Small intestine (tissue), 7 donors: ENCODE data around the gene EFHD2. TPM values are rescaled to one million over a fixed set of nuclear protein-coding genes. Genes with fewer than 3 reads are reported as not detected.

Experiments used
- DNase-seq, 2 donors: peaks; one replicate each; pipeline versions ENCODE4 v3.0.0 to v3.0.0-alpha.2; 2013
- FAIRE-seq: peaks from 2 replicates; lab custom pipeline; 2012; peaks lifted over from hg19 to GRCh38; lab: Jason Lieb, UNC
- H3K27ac ChIP-seq, 3 donors: one replicate each; pipeline ENCODE4 v1.5.1; 2013; ENCODE audit warnings: low read length in 2 of 3, mild to moderate bottlenecking in 2 of 3, control low read depth in 1 of 3, inconsistent platforms in 1 of 3, low read depth in 1 of 3, moderate library complexity in 1 of 3
- H3K27me3 ChIP-seq, 3 donors: one replicate each; pipeline ENCODE4 v1.6.1; 2013; ENCODE audit warnings: low read length in 3 of 3, inconsistent platforms in 1 of 3; ENCODE audit not compliant: control insufficient read depth in 3 of 3, insufficient read depth in 3 of 3
- H3K36me3 ChIP-seq, 3 donors: one replicate each; pipeline ENCODE4 v1.6.1; 2013; ENCODE audit warnings: low read length in 3 of 3, inconsistent platforms in 1 of 3, low read depth in 1 of 3, mild to moderate bottlenecking in 1 of 3, moderate library complexity in 1 of 3; ENCODE audit not compliant: control insufficient read depth in 3 of 3, insufficient read depth in 2 of 3
- H3K4me1 ChIP-seq, 3 donors: one replicate each; pipeline ENCODE4 v1.6.1; 2013; ENCODE audit warnings: low read length in 2 of 3, inconsistent platforms in 1 of 3, low read depth in 1 of 3, mild to moderate bottlenecking in 1 of 3, moderate library complexity in 1 of 3; ENCODE audit not compliant: control insufficient read depth in 3 of 3, insufficient read depth in 2 of 3
- H3K4me3 ChIP-seq, 3 donors: one replicate each; pipeline ENCODE4 v1.5.1; 2013; ENCODE audit warnings: low read length in 3 of 3, control low read depth in 1 of 3, inconsistent platforms in 1 of 3, low read depth in 1 of 3, mild to moderate bottlenecking in 1 of 3, moderate library complexity in 1 of 3
- H3K9me3 ChIP-seq, 2 donors: one replicate each; pipeline ENCODE4 v1.6.1; 2013; ENCODE audit warnings: low read depth in 1 of 2, low read length in 1 of 2; ENCODE audit not compliant: control insufficient read depth in 2 of 2, insufficient read depth in 1 of 2
- WGBS, 3 donors: extraction: QIAGEN DNeasy Blood & Tissue Kit; methylation state at CpG; one replicate each; pipeline ENCODE4 v1.1.7; 2013; 5-methylcytosine and 5-hydroxymethylcytosine counted together
- polyA plus RNA-seq, 4 donors: library from polyadenylated mRNA; stranded (reverse) in 3 of 4; unstranded in 1 of 4; fragments of 200-250 nt in 3 of 4; fragments of 120-200 nt in 1 of 4; gene quantifications; one replicate each; pipeline versions ENCODE4 v1.2.1 to v1.2.3, GENCODE V29; 2013
- donor health status: healthy with polysubstance abuse.
- donor health status: control.
- donor health status: control.
- donor health status: Bipolar disorder and iron deficiency.
- donor health status: healthy.

Gene EFHD2
- polyA plus RNA-seq, 4 donors: 61.1 to 149 (median 148) TPM

GRCh38 chr1:15435239-15436077, 25.8 kb downstream of the EFHD2 start:
- Histone ChIP-seq H3K4me1 (peaks cover 0 to 22% (median 2%) of the 10 kb centered on the region in 3 donors), H3K4me3 (no peak overlapping the region), H3K27me3 (no peaks in the 10 kb centered on the region), H3K27ac (no peak overlapping the region), H3K36me3 (peaks cover 0 to 17% (median 0%) of the 10 kb centered on the region in 3 donors), H3K9me3 (no peaks in the 10 kb centered on the region)
- 94 to 95% (median 94%) methylated on average over 17 of the region's 17 CpGs for WGBS, 3 donors
- no peak for FAIRE-seq
- no peak for DNase-seq

GRCh38 chr1:15436881-15437442, 27.3 kb downstream of the EFHD2 start:
- H3K4me3 ChIP-seq: no peak overlapping the region
- no peak overlapping the region for H3K27ac ChIP-seq
- 92 to 100% (median 93%) methylated on average over 6 of the region's 6 CpGs for WGBS, 3 donors
- DNase-seq (no peak), FAIRE-seq (no peak)
- H3K36me3 ChIP-seq: peaks cover 0 to 3% (median 0%) of the 10 kb centered on the region in 3 donors
- H3K27me3 ChIP-seq: no peaks in the 10 kb centered on the region
- no peaks in the 10 kb centered on the region for H3K9me3 ChIP-seq
- peaks cover 0 to 15% (median 2%) of the 10 kb centered on the region in 3 donors for H3K4me1 ChIP-seq

GRCh38 chr1:15439325-15439724, 29.6 kb downstream of the EFHD2 start:
- Histone ChIP-seq H3K27me3 (no peaks in the 10 kb centered on the region), H3K36me3 (no peaks in the 10 kb centered on the region), H3K4me3 (no peak overlapping the region), H3K27ac (no peak overlapping the region), H3K4me1 (no peaks in the 10 kb centered on the region), H3K9me3 (no peaks in the 10 kb centered on the region)
- FAIRE-seq (no peak), DNase-seq (no peak)
- 85 to 98% (median 96%) methylated on average over 14 of the region's 14 CpGs for WGBS, 3 donors

- Histone ChIP-seq H3K9me3 (no peaks in the 10 kb centered on the region), H3K27ac (no peak overlapping the region), H3K4me3 (no peak overlapping the region), H3K27me3 (no peaks in the 10 kb centered on the region), H3K36me3 (no peaks in the 10 kb centered on the region), H3K4me1 (no peaks in the 10 kb centered on the region)
- DNase-seq: no peak
- FAIRE-seq: no peak
- WGBS, 3 donors: 83 to 95% (median 90%) methylated on average over 13 of the region's 13 CpGs
Measured at GRCh38 chr1:15440357-15440756, 30.7 kb downstream of the EFHD2 start.

GRCh38 chr1:15441247-15441646, 31.6 kb downstream of the EFHD2 start:
- no peaks in the 10 kb centered on the region for H3K4me1 ChIP-seq
- FAIRE-seq (no peak), DNase-seq (no peak)
- H3K27ac ChIP-seq: no peak overlapping the region
- 86 to 93% (median 90%) methylated on average over 6 of the region's 6 CpGs for WGBS, 3 donors
- no peaks in the 10 kb centered on the region for H3K9me3 ChIP-seq
- H3K36me3 ChIP-seq: no peaks in the 10 kb centered on the region
- H3K4me3 ChIP-seq: no peak overlapping the region
- no peaks in the 10 kb centered on the region for H3K27me3 ChIP-seq

GRCh38 chr1:15442119-15442518, 32.4 kb downstream of the EFHD2 start:
- FAIRE-seq (no peak), DNase-seq (no peak)
- H3K27me3 ChIP-seq: no peaks in the 10 kb centered on the region
- WGBS, 3 donors: 86 to 96% (median 92%) methylated on average over 8 of the region's 8 CpGs
- no peaks in the 10 kb centered on the region for H3K36me3 ChIP-seq
- no peaks in the 10 kb centered on the region for H3K4me1 ChIP-seq
- H3K27ac ChIP-seq: no peak overlapping the region
- no peaks in the 10 kb centered on the region for H3K9me3 ChIP-seq
- no peak overlapping the region for H3K4me3 ChIP-seq

- no peaks in the 10 kb centered on the region for H3K9me3 ChIP-seq
- H3K36me3 ChIP-seq: no peaks in the 10 kb centered on the region
- WGBS, 3 donors: 82 to 90% (median 82%) methylated on average over 5 of the region's 5 CpGs
- DNase-seq (no peak), FAIRE-seq (no peak)
- no peaks in the 10 kb centered on the region for H3K27me3 ChIP-seq
- H3K4me1 ChIP-seq: no peaks in the 10 kb centered on the region
- no peak overlapping the region for H3K4me3 ChIP-seq
- no peak overlapping the region for H3K27ac ChIP-seq
Measured at GRCh38 chr1:15442759-15443158, 33.1 kb downstream of the EFHD2 start.

GRCh38 chr1:15443281-15443680, 33.6 kb downstream of the EFHD2 start:
- Histone ChIP-seq H3K27me3 (no peaks in the 10 kb centered on the region), H3K4me3 (no peak overlapping the region), H3K4me1 (no peaks in the 10 kb centered on the region), H3K9me3 (no peaks in the 10 kb centered on the region), H3K27ac (no peak overlapping the region), H3K36me3 (no peaks in the 10 kb centered on the region)
- WGBS, 3 donors: 63 to 88% (median 77%) methylated on average over 5 of the region's 5 CpGs
- FAIRE-seq (no peak), DNase-seq (no peak)
